K562 (cell line): Measurements from ENCODE around the gene VPS13C. TPM values are rescaled to one million over a fixed set of nuclear protein-coding genes. Genes with fewer than 3 reads are reported as not detected.
A peak's percentile ranks its signal among the peaks of the same experiment; 100 is the strongest.

Experiments used
- ATAC-seq: fragments of 200-7000 bp; cut with Tn5 transposase; 3 replicates; pipeline ENCODE4 v1.9.1; 2020; ENCODE audit warnings: moderate library complexity
- BruUV-seq: library from RNA; stranded (reverse); fragments of 400-500 nt; replicated peaks from 2 replicates; lab custom pipeline; 2021; lab: Mats Ljungman, UMichigan
- CTCF ChIA-PET: fragments of 300-600 bp; formaldehyde crosslinking; extraction: SDS; loops from one replicate; lab custom pipeline; 2021; ENCODE audit warnings: low intra/inter-chr PET ratio; lab: Yijun Ruan, JAX
- POLR2A ChIA-PET: fragments of 300-600, 350-650 bp; sonication (Branson Sonifier 250); formaldehyde crosslinking; extraction: SDS; loops from one replicate; lab custom pipeline; 2021; ENCODE audit warnings: antibody characterized with exemption, inconsistent platforms; lab: Yijun Ruan, JAX
- DNase-seq, 4 experiments: peaks; one replicate each; pipeline versions ENCODE4 v3.0.0 to v3.0.0-alpha.2; 2011 to 2018; ENCODE audit warnings: low spot score in 3 of 4, mixed read lengths in 3 of 4; ENCODE audit errors: extremely low read depth in 1 of 4
- FAIRE-seq: peaks from 2 replicates; lab custom pipeline; 2011; peaks lifted over from hg19 to GRCh38; lab: Jason Lieb, UNC
- H2AFZ ChIP-seq: 2 replicates; pipeline ENCODE4 v1.6.0; 2011; ENCODE audit warnings: low read depth, low read length, control low read depth, inconsistent platforms
- H3K27ac ChIP-seq: fragments of 200-600 bp; 3 replicates; pipeline ENCODE4 v1.8.0; 2011; ENCODE audit warnings: low read depth, mild to moderate bottlenecking, control low read depth, inconsistent platforms, low read length, moderate library complexity, mixed read lengths; ENCODE audit errors: extremely low read depth
- H3K27me3 ChIP-seq, 2 experiments: fragments of 300-600 bp in 1 of 2; 2 replicates in 1 of 2; 3 replicates in 1 of 2; pipeline versions ENCODE4 v1.6.0 to v1.8.0; 2011; ENCODE audit warnings: inconsistent platforms in 2 of 2, low read length in 2 of 2, mild to moderate bottlenecking in 1 of 2, mixed read lengths in 1 of 2, moderate library complexity in 1 of 2; ENCODE audit not compliant: control insufficient read depth in 2 of 2, insufficient read depth in 2 of 2
- H3K36me3 ChIP-seq: fragments of 300-600 bp; 3 replicates; pipeline ENCODE4 v1.8.0; 2011; ENCODE audit warnings: mild to moderate bottlenecking, low read length, inconsistent platforms; ENCODE audit not compliant: control insufficient read depth, insufficient read depth
- H3K4me1 ChIP-seq, 2 experiments: fragments of 200-600 bp in 1 of 2; replicated peaks in 1 of 2; 2 replicates in 1 of 2; 3 replicates in 1 of 2; pipeline versions ENCODE4 v1.5.1 to v1.8.0; 2011; ENCODE audit warnings: inconsistent platforms in 2 of 2, low read length in 2 of 2, mild to moderate bottlenecking in 1 of 2, mixed read lengths in 1 of 2, moderate library complexity in 1 of 2; ENCODE audit not compliant: control insufficient read depth in 2 of 2, insufficient read depth in 2 of 2
- H3K4me2 ChIP-seq: 2 replicates; pipeline ENCODE4 v1.6.1; 2011; ENCODE audit warnings: low read length, control low read depth, inconsistent platforms, mixed read lengths; ENCODE audit not compliant: insufficient read depth
- H3K4me3 ChIP-seq: fragments of 200-600 bp; sonication (generic), shearing (Covaris generic); 2 replicates; pipeline ENCODE4 v1.5.1; 2016; ENCODE audit warnings: control low read depth, inconsistent platforms
- H3K79me2 ChIP-seq: fragments of 200-600 bp; 3 replicates; pipeline ENCODE4 v1.8.0; 2011; ENCODE audit warnings: low read length, inconsistent platforms; ENCODE audit not compliant: control insufficient read depth, insufficient read depth
- H3K9ac ChIP-seq, 2 experiments: 2 replicates each; pipeline versions ENCODE4 v1.6.0 to v1.6.1; 2011; ENCODE audit warnings: low read depth in 2 of 2, low read length in 2 of 2, control low read depth in 1 of 2, inconsistent platforms in 1 of 2, mild to moderate bottlenecking in 1 of 2, mixed read lengths in 1 of 2; ENCODE audit not compliant: insufficient read depth in 1 of 2
- H3K9me1 ChIP-seq: one replicate; pipeline ENCODE4 v1.6.0; 2011; ENCODE audit warnings: inconsistent platforms, mild to moderate bottlenecking, low read length, moderate library complexity; ENCODE audit not compliant: control insufficient read depth, insufficient read depth
- H3K9me3 ChIP-seq: replicated peaks from 2 replicates; pipeline ENCODE4 v1.5.1; 2011; ENCODE audit warnings: low read depth, low read length, inconsistent platforms; ENCODE audit not compliant: control insufficient read depth, insufficient read depth
- H4K20me1 ChIP-seq: replicated peaks from 2 replicates; pipeline ENCODE4 v1.6.1; 2011; ENCODE audit warnings: low read length, inconsistent platforms, mixed read lengths; ENCODE audit not compliant: control insufficient read depth, insufficient read depth
- ZBTB11 ChIP-seq, 3 experiments: fragments of 200-800 bp in 1 of 3; fragments of 250-450 bp in 1 of 3; fragments of 450-650 bp in 1 of 3; sonication (Bioruptor Pico) in 1 of 3; sonication (Bioruptor generic) in 1 of 3; formaldehyde crosslinking in 1 of 3; IDR thresholded peaks; 2 replicates each; pipeline versions ENCODE4 v1.6.1 to v1.8.0; 2016 to 2022; ENCODE audit warnings: mild to moderate bottlenecking in 2 of 3, missing genetic modification characterization in 2 of 3, missing compliant biosample characterization in 1 of 3, moderate library complexity in 1 of 3
- ZBTB33 ChIP-seq: sonication (generic); formaldehyde crosslinking; IDR thresholded peaks from 2 replicates; pipeline ENCODE4 v1.8.1; 2023; ENCODE audit warnings: mild to moderate bottlenecking, missing genetic modification reagents
- WGBS: fragments of 100-300 bp; shearing (Covaris generic); methylation state at CpG from one replicate; pipeline ENCODE4 v1.1.6; 2016; ENCODE audit warnings: low coverage, mixed read lengths; ENCODE audit not compliant: insufficient coverage; ENCODE audit errors: missing lambda C conversion rate; 5-methylcytosine and 5-hydroxymethylcytosine counted together
- in situ Hi-C: fragments of 300-500 bp; cut with MboI; formaldehyde crosslinking; loops from 4 replicates; pipeline ENCODE4 v1.15.0; 2018; ENCODE audit warnings: inconsistent platforms, mixed read lengths
- intact Hi-C: fragments of 100-400 bp; cut with micrococcal nuclease; formaldehyde crosslinking; loops from 2 replicates; pipeline ENCODE4 v1.14.2; 2022
- polyA plus RNA-seq, 8 experiments: library from polyadenylated mRNA; depleted of rRNA in 4 of 8; stranded (reverse) in 5 of 8; unstranded in 3 of 8; fragments of >200 nt; fragmentation: Nextera tagmentation in 2 of 8; fragmentation: Illumina TruSeq in 1 of 8; extraction: Ambion mirVana in 2 of 8; extraction: Trizol in 1 of 8; gene quantifications; 2 replicates each; pipeline versions ENCODE4 v1.2.1 to v1.2.3, GENCODE V29; 2011 to 2014; ENCODE audit warnings: inconsistent platforms in 1 of 8, missing spikeins in 1 of 8
- total RNA-seq, 7 experiments: library from RNA; depleted of rRNA in 6 of 7; stranded (reverse); fragments of >200 nt in 6 of 7; fragmentation: Illumina TruSeq in 2 of 7; extraction: Trizol in 2 of 7; gene quantifications; 2 replicates each; pipeline versions ENCODE4 v1.2.1 to v1.2.3, GENCODE V29; 2011 to 2021; ENCODE audit warnings: low replicate concordance in 1 of 7

VPS13C gene
- total and polyA plus RNA-seq, 9 of the 15 experiments (the other 6 are each of a cell fraction or from before 2014, with no cell fraction given): 5.2 to 32.3 (median 15.7) TPM

GRCh38 chr15:62067448-62068044 lies 7.3 kb upstream of the VPS13C start:
- H3K4me3 ChIP-seq: no peak overlapping the region
- DNase-seq: no peak
- in situ Hi-C loops: loop anchor here (10.0 kb wide), 1 partner anchor 193 kb away; no protein-coding TSS in a partner anchor
- TF ChIP-seq ZBTB33 (CRISPR knock-in tag) (0 out of 2 replicates have a peak, but pooled peaks have one; percentile 26), ZBTB11 (CRISPR knock-in tag; IDR thresholded peaks at IDR 0.05) (no peak)
- ChIA-PET POLR2A (no interaction called here), CTCF (interaction anchor here (1.3 kb wide), 1 partner anchor 196 kb away, joined by 5 read pairs; no protein-coding TSS in a partner anchor)
- no peak for FAIRE-seq
- no peak overlapping the region for H3K9ac ChIP-seq
- no peaks in the 10 kb centered on the region for H3K79me2 ChIP-seq
- H3K9me1 ChIP-seq: no peaks in the 10 kb centered on the region
- 93% methylated on average over 16 of the region's 62 CpGs for WGBS
- H3K4me2 ChIP-seq: no peak overlapping the region
- no peaks in the 10 kb centered on the region for H4K20me1 ChIP-seq
- H3K9me3 ChIP-seq: no peaks in the 10 kb centered on the region; the same call in 1 of the 2 replicates
- H3K4me1 ChIP-seq: peaks cover 2 to 11% of the 10 kb centered on the region in 2 experiments; a peak in 4 of 5 replicates
- H3K27ac ChIP-seq: no peak overlapping the region
- intact Hi-C loops: no loop called here
- no peaks in the 10 kb centered on the region for H3K36me3 ChIP-seq
- peaks cover 0 to 10% of the 10 kb centered on the region in 2 experiments; a peak in 3 of 5 replicates for H3K27me3 ChIP-seq
- no peak overlapping the region for H2AFZ ChIP-seq
- no TSS peak for BruUV-seq
- ATAC-seq: no peak
